Measurements from ENCODE around the gene AMDHD1. TPM values are rescaled to one million over a fixed set of nuclear protein-coding genes. Genes with fewer than 3 reads are reported as not detected.

The AMDHD1 gene
- polyA plus RNA-seq, 2 donors: 0.33 TPM

DNA sequence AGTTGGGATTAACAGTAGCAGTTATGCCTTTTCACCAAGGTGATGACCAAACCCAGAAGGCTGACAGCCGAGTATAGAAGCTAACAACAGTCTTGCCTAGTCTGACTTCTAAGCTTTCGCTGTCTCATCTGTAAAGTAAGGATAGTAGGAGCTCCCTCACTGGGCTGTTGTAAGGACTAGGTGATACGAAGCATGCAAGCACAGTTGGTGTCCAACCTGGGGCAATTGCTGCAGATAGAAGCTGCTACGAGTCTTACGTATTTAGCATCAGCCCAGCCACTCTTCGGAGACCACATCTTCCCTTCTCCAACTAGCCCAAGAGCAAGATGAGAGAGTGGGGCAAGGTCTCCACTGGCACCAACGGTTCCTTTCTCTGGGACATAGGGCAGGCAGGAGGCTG is 47.0 kb downstream of the AMDHD1 start:
- H3K36me3 ChIP-seq (ENCODE audit: control insufficient read depth in 2 of 2, insufficient read depth in 2 of 2, low read length in 1 of 2): no peaks in the 10 kb centered on the region
- no peaks in the 10 kb centered on the region for H3K27me3 ChIP-seq (ENCODE audit: control insufficient read depth in 1 of 2, insufficient read depth in 2 of 2, low read length in 2 of 2)
- H3K4me1 ChIP-seq (ENCODE audit: control insufficient read depth in 2 of 2, insufficient read depth in 2 of 2, low read length in 1 of 2): no peaks in the 10 kb centered on the region
- H3K27ac ChIP-seq (ENCODE audit: low read depth in 2 of 2, low read length in 1 of 2): no peak overlapping the region
- no peaks in the 10 kb centered on the region for H3K9me3 ChIP-seq (ENCODE audit: control insufficient read depth in 2 of 2, insufficient read depth in 1 of 2, low read depth in 1 of 2, low read length in 1 of 2)
- 85 to 89% methylated on average over 7 of the region's 7 CpGs for WGBS, 2 donors
- no peak overlapping the region for H3K4me3 ChIP-seq (ENCODE audit: low read depth in 1 of 2, low read length in 2 of 2)

DNA sequence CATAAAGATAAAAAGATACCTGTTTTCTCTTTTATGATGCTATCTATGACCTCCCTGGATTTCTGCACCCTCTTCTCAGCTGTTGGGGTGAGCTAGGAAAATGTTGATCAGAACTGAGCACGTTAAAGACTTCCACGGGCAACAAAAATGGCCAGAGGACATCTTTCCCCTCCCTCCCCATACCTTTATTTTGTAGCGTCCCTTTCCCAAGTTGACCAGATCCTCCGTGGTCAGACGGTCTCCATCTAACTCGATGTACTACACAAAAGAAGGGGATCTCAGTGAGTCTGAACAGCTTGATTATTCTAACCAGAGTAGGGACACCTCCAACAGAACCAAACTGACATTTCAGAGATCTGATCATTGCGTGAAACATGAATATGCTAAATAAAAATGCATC is 50.8 kb downstream of the AMDHD1 start:
- Histone ChIP-seq H3K27me3 (ENCODE audit: control insufficient read depth in 1 of 2, insufficient read depth in 2 of 2, low read length in 2 of 2) (no peaks in the 10 kb centered on the region), H3K4me3 (ENCODE audit: low read depth in 1 of 2, low read length in 2 of 2) (no peak overlapping the region), H3K36me3 (ENCODE audit: control insufficient read depth in 2 of 2, insufficient read depth in 2 of 2, low read length in 1 of 2) (no peaks in the 10 kb centered on the region), H3K4me1 (ENCODE audit: control insufficient read depth in 2 of 2, insufficient read depth in 2 of 2, low read length in 1 of 2) (no peaks in the 10 kb centered on the region), H3K9me3 (ENCODE audit: control insufficient read depth in 2 of 2, insufficient read depth in 1 of 2, low read depth in 1 of 2, low read length in 1 of 2) (no peaks in the 10 kb centered on the region), H3K27ac (ENCODE audit: low read depth in 2 of 2, low read length in 1 of 2) (no peak overlapping the region)
- WGBS, 2 donors: 92 to 94% methylated on average over 7 of the region's 7 CpGs

DNA sequence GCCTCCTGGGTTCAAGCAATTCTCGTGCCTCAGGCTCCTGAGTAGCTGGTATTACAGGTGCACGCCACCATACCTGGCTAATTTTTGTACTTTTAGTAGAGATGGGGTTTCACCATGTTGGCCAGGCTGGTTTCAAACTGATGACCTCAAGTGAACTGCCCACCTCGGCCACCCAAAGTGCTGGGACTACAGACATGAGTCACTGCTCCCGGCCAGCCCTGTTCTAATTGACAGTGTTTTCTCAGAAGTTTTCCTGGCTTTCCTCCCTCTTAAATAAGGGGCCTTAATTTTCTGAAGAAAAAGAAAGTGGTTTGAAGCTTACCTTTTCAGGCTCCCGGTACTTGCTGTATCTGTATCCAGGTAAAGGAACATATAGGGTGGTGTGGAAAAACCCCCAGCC is 51.3 kb downstream of the AMDHD1 start:
- no peaks in the 10 kb centered on the region for H3K4me1 ChIP-seq (ENCODE audit: control insufficient read depth in 2 of 2, insufficient read depth in 2 of 2, low read length in 1 of 2)
- no peaks in the 10 kb centered on the region for H3K9me3 ChIP-seq (ENCODE audit: control insufficient read depth in 2 of 2, insufficient read depth in 1 of 2, low read depth in 1 of 2, low read length in 1 of 2)
- H3K27me3 ChIP-seq (ENCODE audit: control insufficient read depth in 1 of 2, insufficient read depth in 2 of 2, low read length in 2 of 2): no peaks in the 10 kb centered on the region
- H3K4me3 ChIP-seq (ENCODE audit: low read depth in 1 of 2, low read length in 2 of 2): no peak overlapping the region
- H3K27ac ChIP-seq (ENCODE audit: low read depth in 2 of 2, low read length in 1 of 2): no peak overlapping the region
- no peaks in the 10 kb centered on the region for H3K36me3 ChIP-seq (ENCODE audit: control insufficient read depth in 2 of 2, insufficient read depth in 2 of 2, low read length in 1 of 2)
- 82 to 87% methylated on average over 5 of the region's 5 CpGs for WGBS, 2 donors

DNA sequence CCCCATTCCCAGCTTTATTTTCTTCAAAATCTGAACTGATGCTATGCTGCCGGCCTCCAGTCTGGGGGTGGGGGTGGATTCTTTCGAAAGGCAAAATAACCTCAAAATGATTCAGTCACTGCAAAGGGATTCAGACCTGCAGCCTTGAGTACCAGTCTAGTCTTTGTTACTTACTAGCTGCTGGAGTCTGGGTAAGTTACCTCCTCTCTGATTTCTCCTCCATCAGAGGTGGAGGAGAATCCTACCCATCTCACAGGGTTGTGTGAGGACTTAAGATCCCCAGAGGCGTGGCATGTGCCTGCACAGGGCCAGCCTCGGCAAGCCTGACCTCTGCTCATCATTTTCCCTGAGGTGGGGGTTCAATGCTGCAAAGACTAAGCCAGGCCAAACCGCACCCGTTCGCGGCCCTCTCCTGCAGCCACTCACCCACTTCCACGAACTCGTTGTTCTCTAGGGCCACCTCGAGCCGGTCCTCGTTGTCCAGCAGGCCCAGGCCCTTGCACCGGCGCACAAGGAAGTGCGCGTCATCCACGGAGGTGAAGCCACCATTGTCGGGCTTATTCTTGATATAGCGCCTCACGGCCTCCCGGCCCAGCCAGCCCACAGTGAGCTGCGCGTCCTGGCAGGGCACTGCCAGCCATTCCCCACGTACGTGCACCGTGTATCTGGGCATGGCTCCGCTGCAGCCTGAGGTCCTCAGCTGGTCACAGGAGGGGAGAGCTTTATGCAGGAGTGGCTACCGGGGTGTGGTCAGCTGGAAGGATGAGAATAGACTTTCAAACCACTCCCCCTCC is 52.3 kb downstream of the AMDHD1 start:
- no peaks in the 10 kb centered on the region for H3K36me3 ChIP-seq (ENCODE audit: control insufficient read depth in 2 of 2, insufficient read depth in 2 of 2, low read length in 1 of 2)
- H3K9me3 ChIP-seq (ENCODE audit: control insufficient read depth in 2 of 2, insufficient read depth in 1 of 2, low read depth in 1 of 2, low read length in 1 of 2): no peaks in the 10 kb centered on the region
- H3K4me3 ChIP-seq (ENCODE audit: low read depth in 1 of 2, low read length in 2 of 2): no peak overlapping the region
- H3K27ac ChIP-seq (ENCODE audit: low read depth in 2 of 2, low read length in 1 of 2): no peak overlapping the region
- no peaks in the 10 kb centered on the region for H3K27me3 ChIP-seq (ENCODE audit: control insufficient read depth in 1 of 2, insufficient read depth in 2 of 2, low read length in 2 of 2)
- no peaks in the 10 kb centered on the region for H3K4me1 ChIP-seq (ENCODE audit: control insufficient read depth in 2 of 2, insufficient read depth in 2 of 2, low read length in 1 of 2)
- WGBS, 2 donors: 91 to 93% methylated on average over 29 of the region's 29 CpGs

DNA sequence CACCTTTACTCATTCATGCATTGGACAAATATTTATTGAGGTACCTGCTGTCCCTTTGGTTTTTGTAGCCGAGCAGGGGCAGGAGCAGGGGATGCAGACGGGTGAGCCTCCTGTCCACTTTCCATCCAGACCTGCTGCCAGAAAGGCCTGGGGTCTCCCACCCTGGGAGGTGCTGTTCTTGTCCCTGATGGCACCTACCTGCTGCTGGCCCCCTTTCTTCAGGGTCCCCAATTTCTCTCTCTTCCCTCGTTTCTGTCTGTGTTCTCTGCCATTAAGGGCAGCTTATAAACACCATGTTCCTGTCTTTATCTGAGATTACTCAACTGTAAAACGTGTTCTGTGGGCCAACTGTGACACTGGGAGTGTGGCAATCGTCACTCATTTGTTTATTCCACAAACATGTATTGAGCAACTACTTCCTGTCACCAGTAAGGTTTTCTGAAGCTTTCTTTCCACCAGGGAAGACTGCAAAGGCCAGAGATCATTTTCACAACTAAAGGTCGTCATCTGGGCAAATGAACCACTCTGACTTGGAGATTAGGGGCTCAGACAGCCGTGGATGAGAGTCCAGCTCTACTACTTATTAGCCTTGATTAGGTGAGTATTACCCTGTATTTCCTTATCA is 53.0 kb downstream of the AMDHD1 start, which contains the start of gene HAL:
Gene HAL (minus strand): TSS at position 311 of the 625 bp plus-strand sequence. CDS start 434 bp downstream, outside the sequence.
- no peaks in the 10 kb centered on the region for H3K4me1 ChIP-seq (ENCODE audit: control insufficient read depth in 2 of 2, insufficient read depth in 2 of 2, low read length in 1 of 2)
- no peaks in the 10 kb centered on the region for H3K36me3 ChIP-seq (ENCODE audit: control insufficient read depth in 2 of 2, insufficient read depth in 2 of 2, low read length in 1 of 2)
- no peak within 1 kb of the TSS for H3K4me3 ChIP-seq (ENCODE audit: low read depth in 1 of 2, low read length in 2 of 2)
- WGBS, 2 donors: 63 to 65% methylated on average over 7 of the region's 7 CpGs
- H3K27ac ChIP-seq (ENCODE audit: low read depth in 2 of 2, low read length in 1 of 2): peak within 1 kb of the TSS in 1 of 2 donors; percentile 45
- no peaks in the 10 kb centered on the region for H3K27me3 ChIP-seq (ENCODE audit: control insufficient read depth in 1 of 2, insufficient read depth in 2 of 2, low read length in 2 of 2)
- H3K9me3 ChIP-seq (ENCODE audit: control insufficient read depth in 2 of 2, insufficient read depth in 1 of 2, low read depth in 1 of 2, low read length in 1 of 2): no peaks in the 10 kb centered on the region

DNA sequence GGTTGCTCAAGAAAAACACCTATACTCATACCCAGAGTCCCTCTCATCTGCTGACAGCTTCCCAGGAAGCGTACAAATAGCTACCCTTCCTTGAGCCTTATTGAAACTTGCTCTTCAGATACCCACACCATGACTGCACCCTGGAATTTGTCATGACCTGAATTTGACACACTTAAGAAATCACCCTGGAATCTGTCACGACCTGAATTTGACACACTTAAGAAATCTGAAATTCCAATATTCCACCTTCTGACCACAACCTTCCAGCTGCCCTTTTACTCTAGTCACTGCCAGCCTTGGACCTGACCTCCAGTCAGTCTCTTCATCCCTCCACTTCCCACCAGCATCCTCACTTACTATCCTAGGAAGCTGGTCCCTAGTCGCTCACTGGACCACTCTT is 54.1 kb downstream of the AMDHD1 start:
- no peaks in the 10 kb centered on the region for H3K36me3 ChIP-seq (ENCODE audit: control insufficient read depth in 2 of 2, insufficient read depth in 2 of 2, low read length in 1 of 2)
- no peaks in the 10 kb centered on the region for H3K27me3 ChIP-seq (ENCODE audit: control insufficient read depth in 1 of 2, insufficient read depth in 2 of 2, low read length in 2 of 2)
- no peaks in the 10 kb centered on the region for H3K4me1 ChIP-seq (ENCODE audit: control insufficient read depth in 2 of 2, insufficient read depth in 2 of 2, low read length in 1 of 2)
- no peak overlapping the region for H3K27ac ChIP-seq (ENCODE audit: low read depth in 2 of 2, low read length in 1 of 2)
- WGBS, 2 donors: 81 to 85% methylated on average over 3 of the region's 3 CpGs
- H3K9me3 ChIP-seq (ENCODE audit: control insufficient read depth in 2 of 2, insufficient read depth in 1 of 2, low read depth in 1 of 2, low read length in 1 of 2): no peaks in the 10 kb centered on the region
- H3K4me3 ChIP-seq (ENCODE audit: low read depth in 1 of 2, low read length in 2 of 2): no peak overlapping the region

DNA sequence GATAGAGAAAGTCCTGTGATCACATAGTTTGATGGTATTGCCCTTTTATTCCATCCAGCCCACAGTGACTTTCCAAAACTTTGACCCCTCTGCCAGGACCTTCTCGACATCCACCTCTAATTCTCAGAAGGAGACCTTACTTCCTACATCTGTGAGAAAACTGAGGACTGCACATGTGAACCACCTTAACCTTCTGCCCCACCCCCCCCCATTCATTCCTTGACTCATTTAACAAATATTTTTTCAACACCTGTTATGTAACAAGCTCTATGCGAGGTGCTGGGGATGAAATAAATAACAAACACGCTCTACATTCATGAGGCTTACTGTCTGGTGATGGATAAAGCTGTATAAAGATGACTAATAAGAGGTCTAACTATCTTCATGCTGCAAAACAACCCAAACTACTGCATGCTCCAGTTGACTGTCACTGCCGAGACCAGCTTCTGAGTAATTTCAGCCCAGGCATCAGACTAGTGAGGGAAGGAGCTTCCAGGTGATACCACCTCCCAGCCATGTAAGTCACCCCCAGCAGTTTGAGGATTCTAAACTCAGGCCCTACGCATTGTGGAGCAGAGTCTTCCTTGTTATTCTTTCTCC is 54.9 kb downstream of the AMDHD1 start:
- WGBS, 2 donors: 73% methylated on average over 5 of the region's 5 CpGs
- Histone ChIP-seq H3K36me3 (ENCODE audit: control insufficient read depth in 2 of 2, insufficient read depth in 2 of 2, low read length in 1 of 2) (no peaks in the 10 kb centered on the region), H3K4me3 (ENCODE audit: low read depth in 1 of 2, low read length in 2 of 2) (no peak overlapping the region), H3K27me3 (ENCODE audit: control insufficient read depth in 1 of 2, insufficient read depth in 2 of 2, low read length in 2 of 2) (no peaks in the 10 kb centered on the region), H3K27ac (ENCODE audit: low read depth in 2 of 2, low read length in 1 of 2) (no peak overlapping the region), H3K4me1 (ENCODE audit: control insufficient read depth in 2 of 2, insufficient read depth in 2 of 2, low read length in 1 of 2) (no peaks in the 10 kb centered on the region), H3K9me3 (ENCODE audit: control insufficient read depth in 2 of 2, insufficient read depth in 1 of 2, low read depth in 1 of 2, low read length in 1 of 2) (no peaks in the 10 kb centered on the region)

DNA sequence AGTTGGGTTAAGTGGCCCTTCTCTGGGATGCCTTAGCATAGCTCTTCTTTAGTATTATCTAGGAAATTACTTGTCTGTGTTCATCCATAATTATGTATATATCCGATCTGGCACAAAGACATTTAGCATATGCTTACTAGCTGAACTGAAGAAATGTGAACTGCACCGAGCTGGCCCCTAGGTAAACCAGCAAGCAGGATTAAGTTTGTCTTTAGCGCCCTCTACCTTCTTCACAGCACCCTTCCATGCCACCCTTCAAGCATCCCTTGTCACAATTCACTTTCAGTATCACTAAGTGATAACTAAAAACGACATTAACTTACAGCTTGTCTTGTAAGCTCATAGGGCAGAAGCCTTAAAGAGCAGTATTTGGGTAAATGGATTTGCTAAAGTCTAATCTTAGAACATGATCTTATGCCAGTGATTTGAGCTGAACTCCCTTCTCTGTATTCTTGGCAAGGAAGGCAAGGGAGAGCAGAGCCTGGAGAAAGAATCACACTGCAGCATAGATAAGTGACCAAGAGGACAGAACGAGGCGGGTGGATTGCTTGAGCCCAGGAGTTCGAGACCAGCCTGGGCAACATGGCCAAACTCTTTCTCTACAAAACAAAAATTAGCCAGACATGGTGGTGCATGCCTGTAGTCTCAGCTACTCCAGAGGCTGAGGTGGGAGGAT is 55.6 kb downstream of the AMDHD1 start:
- 29 to 36% methylated on average over 7 of the region's 7 CpGs for WGBS, 2 donors
- Histone ChIP-seq H3K4me3 (ENCODE audit: low read depth in 1 of 2, low read length in 2 of 2) (no peak overlapping the region), H3K9me3 (ENCODE audit: control insufficient read depth in 2 of 2, insufficient read depth in 1 of 2, low read depth in 1 of 2, low read length in 1 of 2) (no peaks in the 10 kb centered on the region), H3K27ac (ENCODE audit: low read depth in 2 of 2, low read length in 1 of 2) (no peak overlapping the region), H3K27me3 (ENCODE audit: control insufficient read depth in 1 of 2, insufficient read depth in 2 of 2, low read length in 2 of 2) (no peaks in the 10 kb centered on the region), H3K36me3 (ENCODE audit: control insufficient read depth in 2 of 2, insufficient read depth in 2 of 2, low read length in 1 of 2) (no peaks in the 10 kb centered on the region), H3K4me1 (ENCODE audit: control insufficient read depth in 2 of 2, insufficient read depth in 2 of 2, low read length in 1 of 2) (no peaks in the 10 kb centered on the region)

DNA sequence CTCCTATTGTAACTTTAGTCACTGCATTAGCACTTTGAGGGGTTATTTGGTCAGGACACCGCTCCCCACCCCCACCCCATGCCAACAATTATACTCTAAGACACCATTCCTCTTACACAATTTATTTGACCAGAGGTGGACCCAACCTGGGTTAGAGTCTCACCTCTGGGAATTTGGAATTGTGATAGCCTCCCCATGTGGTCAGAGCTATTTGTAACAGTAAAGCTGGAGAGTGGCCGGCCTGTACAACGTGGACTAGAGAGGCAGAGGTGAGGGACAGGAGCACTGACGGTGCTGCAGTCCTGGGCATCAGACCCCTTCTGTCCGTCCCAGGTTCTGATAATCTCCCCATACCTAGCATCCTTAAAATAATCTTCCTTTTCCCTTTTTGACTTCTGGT is 56.4 kb downstream of the AMDHD1 start:
- H3K36me3 ChIP-seq (ENCODE audit: control insufficient read depth in 2 of 2, insufficient read depth in 2 of 2, low read length in 1 of 2): peaks cover 0 to 2% of the 10 kb centered on the region in 2 donors
- H3K27ac ChIP-seq (ENCODE audit: low read depth in 2 of 2, low read length in 1 of 2): no peak overlapping the region
- H3K4me1 ChIP-seq (ENCODE audit: control insufficient read depth in 2 of 2, insufficient read depth in 2 of 2, low read length in 1 of 2): no peaks in the 10 kb centered on the region
- no peak overlapping the region for H3K4me3 ChIP-seq (ENCODE audit: low read depth in 1 of 2, low read length in 2 of 2)
- no peaks in the 10 kb centered on the region for H3K27me3 ChIP-seq (ENCODE audit: control insufficient read depth in 1 of 2, insufficient read depth in 2 of 2, low read length in 2 of 2)
- 78 to 83% methylated on average over 5 of the region's 5 CpGs for WGBS, 2 donors
- no peaks in the 10 kb centered on the region for H3K9me3 ChIP-seq (ENCODE audit: control insufficient read depth in 2 of 2, insufficient read depth in 1 of 2, low read depth in 1 of 2, low read length in 1 of 2)

All from esophagus (tissue), 2 donors.